Measurements from ENCODE around the gene CRELD1. TPM values are rescaled to one million over a fixed set of nuclear protein-coding genes. Genes with fewer than 3 reads are reported as not detected.

The CRELD1 gene
- total RNA-seq, 1 donor from 2014 or later = 92.6 TPM

DNA sequence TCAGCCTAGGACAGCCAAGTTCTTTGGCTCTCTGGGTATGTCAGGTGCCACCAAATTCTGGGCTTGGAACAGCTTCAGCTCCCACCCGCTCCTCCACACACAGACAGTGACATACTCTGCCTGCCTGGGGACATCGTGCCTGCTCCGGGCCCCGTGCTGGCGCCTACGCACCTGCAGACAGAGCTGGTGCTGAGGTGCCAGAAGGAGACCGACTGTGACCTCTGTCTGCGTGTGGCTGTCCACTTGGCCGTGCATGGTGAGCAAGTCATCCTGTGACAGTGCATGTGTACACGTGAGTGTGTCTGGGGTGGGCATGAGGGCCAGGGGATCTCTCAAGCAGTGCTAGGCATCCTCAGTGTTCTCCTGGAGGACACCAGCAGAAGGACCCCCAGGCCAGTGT, 15.8 kb upstream of the CRELD1 start:
- H3K4me1 Mint-ChIP-seq (ENCODE audit: low read depth, unreplicated experiment) = peaks cover 20% of the 10 kb centered on the region
- peak overlapping the region; percentile 63 for H3K4me3 Mint-ChIP-seq (ENCODE audit: unreplicated experiment)
- H3K27ac Mint-ChIP-seq (ENCODE audit: unreplicated experiment) = peak overlapping the region; percentile 85
- TF ChIP-seq, protein P1, sequence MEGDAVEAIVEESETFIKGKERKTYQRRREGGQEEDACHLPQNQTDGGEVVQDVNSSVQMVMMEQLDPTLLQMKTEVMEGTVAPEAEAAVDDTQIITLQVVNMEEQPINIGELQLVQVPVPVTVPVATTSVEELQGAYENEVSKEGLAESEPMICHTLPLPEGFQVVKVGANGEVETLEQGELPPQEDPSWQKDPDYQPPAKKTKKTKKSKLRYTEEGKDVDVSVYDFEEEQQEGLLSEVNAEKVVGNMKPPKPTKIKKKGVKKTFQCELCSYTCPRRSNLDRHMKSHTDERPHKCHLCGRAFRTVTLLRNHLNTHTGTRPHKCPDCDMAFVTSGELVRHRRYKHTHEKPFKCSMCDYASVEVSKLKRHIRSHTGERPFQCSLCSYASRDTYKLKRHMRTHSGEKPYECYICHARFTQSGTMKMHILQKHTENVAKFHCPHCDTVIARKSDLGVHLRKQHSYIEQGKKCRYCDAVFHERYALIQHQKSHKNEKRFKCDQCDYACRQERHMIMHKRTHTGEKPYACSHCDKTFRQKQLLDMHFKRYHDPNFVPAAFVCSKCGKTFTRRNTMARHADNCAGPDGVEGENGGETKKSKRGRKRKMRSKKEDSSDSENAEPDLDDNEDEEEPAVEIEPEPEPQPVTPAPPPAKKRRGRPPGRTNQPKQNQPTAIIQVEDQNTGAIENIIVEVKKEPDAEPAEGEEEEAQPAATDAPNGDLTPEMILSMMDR (IDR thresholded peaks at IDR 0.05; ENCODE audit: partially characterized antibody, unreplicated experiment) = no peak
- peaks cover 13% of the 10 kb centered on the region for H3K27me3 Mint-ChIP-seq (ENCODE audit: unreplicated experiment)
- H3K9me3 Mint-ChIP-seq (ENCODE audit: unreplicated experiment) = peaks cover 13% of the 10 kb centered on the region
- H3K36me3 Mint-ChIP-seq (ENCODE audit: unreplicated experiment) = no peaks in the 10 kb centered on the region
- no peak for DNase-seq

GRCh38 chr3:9918261-9919038, 15.2 kb upstream of the CRELD1 start:
- TF ChIP-seq, protein P1 (IDR thresholded peaks at IDR 0.05; ENCODE audit: partially characterized antibody, unreplicated experiment) = no peak
- Mint-ChIP-seq H3K4me1 (ENCODE audit: low read depth, unreplicated experiment) (peaks cover 19% of the 10 kb centered on the region), H3K27ac (ENCODE audit: unreplicated experiment) (no peak overlapping the region), H3K36me3 (ENCODE audit: unreplicated experiment) (no peaks in the 10 kb centered on the region), H3K4me3 (ENCODE audit: unreplicated experiment) (no peak overlapping the region), H3K27me3 (ENCODE audit: unreplicated experiment) (peaks cover 13% of the 10 kb centered on the region), H3K9me3 (ENCODE audit: unreplicated experiment) (peaks cover 13% of the 10 kb centered on the region)
- no peak for DNase-seq

GRCh38 chr3:9928158-9928557, 5.5 kb upstream of the CRELD1 start:
- H3K9me3 Mint-ChIP-seq (ENCODE audit: unreplicated experiment) = peaks cover 2% of the 10 kb centered on the region
- no peak overlapping the region for H3K27ac Mint-ChIP-seq (ENCODE audit: unreplicated experiment)
- DNase-seq = no peak
- H3K27me3 Mint-ChIP-seq (ENCODE audit: unreplicated experiment) = peaks cover 3% of the 10 kb centered on the region
- H3K4me1 Mint-ChIP-seq (ENCODE audit: low read depth, unreplicated experiment) = peaks cover 2% of the 10 kb centered on the region
- no peak overlapping the region for H3K4me3 Mint-ChIP-seq (ENCODE audit: unreplicated experiment)
- H3K36me3 Mint-ChIP-seq (ENCODE audit: unreplicated experiment) = no peaks in the 10 kb centered on the region
- TF ChIP-seq, protein P1 (IDR thresholded peaks at IDR 0.05; ENCODE audit: partially characterized antibody, unreplicated experiment) = no peak

DNA sequence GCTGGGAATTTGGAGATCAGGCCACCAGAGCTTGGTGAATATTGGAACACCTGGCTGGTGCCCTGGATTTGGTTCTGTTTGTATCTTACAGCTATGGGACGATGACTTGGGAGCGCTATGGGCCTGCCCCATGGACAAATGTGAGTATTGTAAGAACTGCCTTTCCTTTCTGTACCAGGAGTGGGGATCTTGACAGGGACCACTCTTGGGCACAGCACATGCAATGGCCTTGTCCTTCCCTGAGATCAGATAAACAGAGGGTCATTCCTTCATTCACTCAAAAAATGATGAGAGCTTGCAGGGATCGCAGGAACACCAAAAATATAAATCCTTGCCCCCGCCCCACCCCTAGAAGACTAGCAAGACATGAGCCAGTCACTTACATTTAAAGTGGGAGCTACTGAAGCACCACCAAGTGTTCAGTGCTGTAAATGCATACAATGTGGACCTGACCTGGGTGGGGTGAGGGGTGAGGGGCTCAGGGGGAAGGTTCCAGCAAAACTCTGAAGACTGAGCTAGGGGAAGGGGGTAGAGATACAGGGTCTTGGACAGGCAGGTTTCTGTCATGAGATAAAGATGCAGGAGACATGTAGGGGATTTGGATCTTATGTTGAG, 2.7 kb upstream of the CRELD1 start:
- Mint-ChIP-seq H3K4me1 (ENCODE audit: low read depth, unreplicated experiment) (peaks cover 12% of the 10 kb centered on the region), H3K4me3 (ENCODE audit: unreplicated experiment) (no peak overlapping the region), H3K36me3 (ENCODE audit: unreplicated experiment) (no peaks in the 10 kb centered on the region), H3K27me3 (ENCODE audit: unreplicated experiment) (peaks cover 5% of the 10 kb centered on the region), H3K9me3 (ENCODE audit: unreplicated experiment) (peaks cover 5% of the 10 kb centered on the region), H3K27ac (ENCODE audit: unreplicated experiment) (no peak overlapping the region)
- TF ChIP-seq, protein P1 (IDR thresholded peaks at IDR 0.05; ENCODE audit: partially characterized antibody, unreplicated experiment) = no peak
- no peak for DNase-seq

- Mint-ChIP-seq H3K9me3 (ENCODE audit: unreplicated experiment) (peaks cover 5% of the 10 kb centered on the region), H3K36me3 (ENCODE audit: unreplicated experiment) (no peaks in the 10 kb centered on the region), H3K4me3 (ENCODE audit: unreplicated experiment) (peak overlapping the region; percentile 71), H3K4me1 (ENCODE audit: low read depth, unreplicated experiment) (peaks cover 12% of the 10 kb centered on the region), H3K27me3 (ENCODE audit: unreplicated experiment) (peaks cover 5% of the 10 kb centered on the region), H3K27ac (ENCODE audit: unreplicated experiment) (peak overlapping the region; percentile 59)
- TF ChIP-seq, protein P1 (IDR thresholded peaks at IDR 0.05; ENCODE audit: partially characterized antibody, unreplicated experiment) = no peak
- DNase-seq = no peak
These were observed 1.1 kb upstream of the CRELD1 start for GRCh38 chr3:9932535-9932842.

All from glutamatergic neuron (in vitro differentiated cells).